Chondrocyte (in vitro differentiated cells): ENCODE data around the gene LRCH3. TPM values are rescaled to one million over a fixed set of nuclear protein-coding genes. Genes with fewer than 3 reads are reported as not detected.

ENCODE experiments used
- DNase-seq: peaks from one replicate; pipeline ENCODE4 v3.0.0; 2021; ENCODE audit warnings: mixed read lengths, low spot score
- H3K27ac Mint-ChIP-seq: one replicate; pipeline ENCODE4 v1.8.0; 2021; ENCODE audit warnings: mild to moderate bottlenecking, moderate library complexity, mixed read lengths; ENCODE audit not compliant: unreplicated experiment
- H3K27me3 Mint-ChIP-seq: 2 replicates; pipeline ENCODE4 v1.8.0; 2021; ENCODE audit warnings: low read depth, mixed read lengths
- H3K36me3 Mint-ChIP-seq: 2 replicates; pipeline ENCODE4 v1.8.0; 2021; ENCODE audit warnings: low read depth, mixed read lengths
- H3K4me1 Mint-ChIP-seq: 2 replicates; pipeline ENCODE4 v1.8.0; 2021; ENCODE audit warnings: low read depth, mild to moderate bottlenecking, mixed read lengths
- H3K4me3 Mint-ChIP-seq: one replicate; pipeline ENCODE4 v1.8.0; 2021; ENCODE audit warnings: mild to moderate bottlenecking, moderate library complexity, mixed read lengths; ENCODE audit not compliant: unreplicated experiment
- H3K9me3 Mint-ChIP-seq: 2 replicates; pipeline ENCODE4 v1.8.0; 2021; ENCODE audit warnings: low read depth, mixed read lengths
- total RNA-seq: library from RNA; stranded (reverse); gene quantifications from 3 replicates; pipeline ENCODE4 v1.2.1, GENCODE V29; 2021
- TF ChIP-seq, protein P1 (sequence below): fragments of 200-600 bp; sonication (generic); IDR thresholded peaks from 2 replicates; pipeline ENCODE4 v1.5.0; 2021; ENCODE audit warnings: antibody characterized with exemption, mild to moderate bottlenecking, moderate library complexity

LRCH3 gene
- total RNA-seq, 1 donor from 2014 or later: 49.8 TPM

DNA sequence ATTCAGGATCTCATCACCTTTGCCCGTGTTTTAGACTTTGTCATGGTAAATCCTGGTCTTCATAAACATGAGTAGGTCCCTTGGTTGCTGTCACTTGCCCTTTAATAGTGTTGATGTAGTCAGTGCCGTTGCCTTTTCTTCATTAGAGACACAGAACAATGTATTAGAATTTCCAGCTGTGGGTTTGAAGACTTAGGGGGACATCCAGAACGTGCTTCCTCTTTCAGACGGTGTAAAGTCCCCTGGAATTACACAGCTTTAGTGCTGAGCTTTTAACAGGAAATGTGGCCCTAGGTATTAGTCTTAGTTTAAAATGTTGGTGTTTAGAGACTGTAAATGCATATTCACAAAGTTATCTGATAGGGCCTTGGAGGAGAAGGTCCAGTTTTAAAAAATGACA is 8.8 kb upstream of the LRCH3 start:
- DNase-seq: no peak
- TF ChIP-seq, protein P1, sequence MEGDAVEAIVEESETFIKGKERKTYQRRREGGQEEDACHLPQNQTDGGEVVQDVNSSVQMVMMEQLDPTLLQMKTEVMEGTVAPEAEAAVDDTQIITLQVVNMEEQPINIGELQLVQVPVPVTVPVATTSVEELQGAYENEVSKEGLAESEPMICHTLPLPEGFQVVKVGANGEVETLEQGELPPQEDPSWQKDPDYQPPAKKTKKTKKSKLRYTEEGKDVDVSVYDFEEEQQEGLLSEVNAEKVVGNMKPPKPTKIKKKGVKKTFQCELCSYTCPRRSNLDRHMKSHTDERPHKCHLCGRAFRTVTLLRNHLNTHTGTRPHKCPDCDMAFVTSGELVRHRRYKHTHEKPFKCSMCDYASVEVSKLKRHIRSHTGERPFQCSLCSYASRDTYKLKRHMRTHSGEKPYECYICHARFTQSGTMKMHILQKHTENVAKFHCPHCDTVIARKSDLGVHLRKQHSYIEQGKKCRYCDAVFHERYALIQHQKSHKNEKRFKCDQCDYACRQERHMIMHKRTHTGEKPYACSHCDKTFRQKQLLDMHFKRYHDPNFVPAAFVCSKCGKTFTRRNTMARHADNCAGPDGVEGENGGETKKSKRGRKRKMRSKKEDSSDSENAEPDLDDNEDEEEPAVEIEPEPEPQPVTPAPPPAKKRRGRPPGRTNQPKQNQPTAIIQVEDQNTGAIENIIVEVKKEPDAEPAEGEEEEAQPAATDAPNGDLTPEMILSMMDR: no peak
- Mint-ChIP-seq H3K36me3 (peaks cover 22% of the 10 kb centered on the region), H3K9me3 (no peaks in the 10 kb centered on the region), H3K4me3 (no peak overlapping the region), H3K4me1 (no peaks in the 10 kb centered on the region), H3K27me3 (no peaks in the 10 kb centered on the region), H3K27ac (no peak overlapping the region)

DNA sequence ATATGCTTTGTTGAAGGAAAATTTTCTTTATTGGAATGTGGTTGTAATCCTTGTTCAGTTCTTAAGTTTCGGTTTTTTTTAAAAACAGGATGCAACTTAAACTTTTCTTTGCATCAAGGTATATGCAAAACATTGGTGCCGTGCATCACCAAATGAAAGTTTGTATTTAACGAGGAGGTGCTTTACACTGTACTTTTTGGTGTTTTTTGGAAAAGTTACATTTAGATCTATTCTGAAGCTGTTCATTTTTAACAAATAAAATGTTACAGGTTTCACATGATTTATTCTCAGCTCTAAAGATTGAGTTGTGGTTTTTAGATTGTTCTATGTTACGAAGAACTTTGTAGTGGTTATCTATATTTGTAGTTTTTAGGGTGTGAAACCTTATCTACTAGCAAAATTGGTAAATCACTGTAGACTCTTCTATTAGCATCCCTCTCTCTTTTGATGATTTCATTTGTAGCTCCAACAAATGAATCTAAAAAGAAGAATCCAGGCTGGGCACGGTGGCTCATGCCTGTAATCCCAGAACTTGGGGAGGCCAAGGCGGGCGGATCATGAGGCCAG is 7.0 kb upstream of the LRCH3 start:
- H3K4me1 Mint-ChIP-seq: peaks cover 4% of the 10 kb centered on the region
- TF ChIP-seq, protein P1: no peak
- H3K36me3 Mint-ChIP-seq: peaks cover 15% of the 10 kb centered on the region
- H3K9me3 Mint-ChIP-seq: no peaks in the 10 kb centered on the region
- no peak overlapping the region for H3K4me3 Mint-ChIP-seq
- no peak for DNase-seq
- H3K27ac Mint-ChIP-seq: peak overlapping the region; percentile 27
- H3K27me3 Mint-ChIP-seq: no peaks in the 10 kb centered on the region

DNA sequence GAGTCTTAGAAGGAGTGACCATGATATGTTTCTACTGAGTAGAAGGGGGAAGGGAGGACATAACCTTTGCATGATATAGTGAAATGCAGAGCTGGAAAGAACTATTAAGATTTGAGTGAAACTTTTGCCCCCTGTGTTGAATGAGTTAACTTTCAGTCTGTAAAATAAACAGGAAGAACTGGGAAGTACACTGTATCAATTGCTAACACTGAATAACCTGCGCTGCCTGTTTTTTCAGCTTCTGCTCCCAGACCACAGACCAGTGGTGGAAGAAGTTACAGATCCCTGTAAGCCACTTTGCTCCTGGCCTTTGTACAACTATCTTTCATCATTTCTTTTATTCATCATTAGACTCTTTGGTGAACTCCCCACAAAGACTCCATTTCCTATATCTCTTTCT is 3.6 kb upstream of the LRCH3 start:
- H3K4me3 Mint-ChIP-seq: no peak overlapping the region
- DNase-seq: no peak

DNA sequence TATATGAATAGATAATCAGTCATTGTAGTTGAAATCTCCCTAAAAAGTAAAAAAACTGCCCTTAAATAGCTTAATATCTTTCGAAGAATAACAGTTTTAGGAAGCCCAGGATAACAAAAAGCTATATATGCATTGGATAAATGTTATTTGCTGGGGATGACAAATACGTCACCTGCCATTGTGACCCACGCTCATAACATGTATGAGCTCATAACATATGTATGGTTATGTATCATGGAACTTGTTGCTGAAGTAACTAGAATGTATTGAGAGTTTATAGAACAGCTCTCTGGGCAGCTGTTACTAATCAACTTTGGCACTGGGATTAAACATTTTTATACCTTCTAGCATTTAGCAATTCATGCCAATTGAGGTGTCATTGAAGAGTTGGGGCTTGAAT is 1.7 kb upstream of the LRCH3 start:
- TF ChIP-seq, protein P1: no peak
- Mint-ChIP-seq H3K4me3 (no peak overlapping the region), H3K36me3 (no peaks in the 10 kb centered on the region), H3K9me3 (no peaks in the 10 kb centered on the region), H3K27ac (no peak overlapping the region), H3K27me3 (no peaks in the 10 kb centered on the region), H3K4me1 (peaks cover 23% of the 10 kb centered on the region)
- no peak for DNase-seq

More for the DNA sequence above, 3.6 kb upstream of the LRCH3 start:
- TF ChIP-seq, protein P1: no peak
- Mint-ChIP-seq H3K36me3 (peaks cover 6% of the 10 kb centered on the region), H3K9me3 (no peaks in the 10 kb centered on the region), H3K27me3 (no peaks in the 10 kb centered on the region), H3K4me1 (peaks cover 6% of the 10 kb centered on the region), H3K27ac (no peak overlapping the region)

DNA sequence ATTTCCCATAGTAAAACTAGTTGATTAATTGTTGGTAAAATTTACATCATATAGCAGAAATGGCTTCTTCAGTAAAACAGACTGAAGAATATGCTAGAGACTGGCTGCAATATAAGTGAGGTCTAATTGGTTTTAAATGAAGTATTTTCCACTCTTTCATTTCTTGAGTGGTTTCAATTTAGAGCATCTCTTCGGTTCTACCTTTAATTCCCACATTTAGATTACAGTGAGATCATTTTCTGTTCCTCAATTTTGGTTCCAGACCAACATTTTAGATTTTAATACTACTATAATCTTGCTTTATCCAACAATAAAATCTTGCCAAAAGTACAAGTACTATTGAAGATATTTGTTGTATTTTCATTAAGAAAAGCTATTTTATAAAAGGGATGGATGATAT is 1.0 kb upstream of the LRCH3 start:
- Mint-ChIP-seq H3K4me1 (peaks cover 30% of the 10 kb centered on the region), H3K36me3 (no peaks in the 10 kb centered on the region), H3K9me3 (no peaks in the 10 kb centered on the region), H3K4me3 (peak overlapping the region; percentile 94), H3K27me3 (no peaks in the 10 kb centered on the region), H3K27ac (no peak overlapping the region)
- DNase-seq: no peak
- TF ChIP-seq, protein P1: no peak
